Pancreas (tissue), 10 donors: ENCODE data around the gene MAMLD1. TPM values are rescaled to one million over a fixed set of nuclear protein-coding genes. Genes with fewer than 3 reads are reported as not detected.

Experiments
- ATAC-seq, 4 donors: fragments of 200-7000 bp; cut with Tn5 transposase; one replicate each; pipeline versions ENCODE4 v1.8.0 to v1.9.1; 2020; ENCODE audit warnings: mild to moderate bottlenecking in 4 of 4, moderate library complexity in 4 of 4
- DNase-seq, 6 donors: peaks; one replicate each; pipeline ENCODE4 v3.0.0-alpha.2; 2020
- FAIRE-seq: peaks from 2 replicates; lab custom pipeline; 2012; peaks lifted over from hg19 to GRCh38; lab: Jason Lieb, UNC
- H3K27ac ChIP-seq, 4 donors: fragments of 200-600 bp; sonication (generic); 1 replicate in 3 of 4; 2 replicates in 1 of 4; pipeline versions ENCODE4 v1.5.0 to v1.8.0; 2020
- H3K27me3 ChIP-seq, 4 donors: fragments of 200-600 bp; one replicate each; pipeline ENCODE4 v1.8.0; 2021
- H3K36me3 ChIP-seq, 3 donors: fragments of 200-600 bp; sonication (generic) in 1 of 3; one replicate each; pipeline versions ENCODE4 v1.5.0 to v1.8.0; 2020 to 2021
- H3K4me1 ChIP-seq, 3 donors: fragments of 200-600 bp; one replicate each; pipeline ENCODE4 v1.8.0; 2021
- H3K4me3 ChIP-seq, 4 donors: fragments of 200-600 bp; sonication (generic) in 2 of 4; one replicate each; pipeline versions ENCODE4 v1.5.0 to v1.8.0; 2020 to 2021
- H3K9me3 ChIP-seq, 4 donors: fragments of 200-600 bp; one replicate each; pipeline ENCODE4 v1.8.0; 2021
- CTCF ChIP-seq, 4 donors: fragments of 200-600 bp; sonication (generic) in 3 of 4; IDR thresholded peaks; one replicate each; pipeline versions ENCODE4 v1.5.0 to v1.8.0; 2021; ENCODE audit warnings: antibody characterized with exemption in 4 of 4
- WGBS, 2 donors: extraction: QIAGEN DNeasy Blood & Tissue Kit; methylation state at CpG; one replicate each; pipeline ENCODE4 v1.1.7; 2013; 5-methylcytosine and 5-hydroxymethylcytosine counted together
- intact Hi-C, 3 donors: fragments of 100-400 bp; cut with DNase I; formaldehyde crosslinking; loops; one replicate each; pipeline versions ENCODE4 v1.11.1 to v1.14.2; 2022
- polyA plus RNA-seq, 2 donors: library from polyadenylated mRNA; stranded (reverse); fragments of 200-250 nt; gene quantifications; one replicate each; pipeline ENCODE4 v1.2.3, GENCODE V29; 2013
- total RNA-seq, 6 donors: library from RNA; stranded (reverse); fragmentation: NEBNext Ultra II Directional in 4 of 6; extraction: Animal tissue kit (Norgen Biotek cat#: 25700) in 4 of 6; gene quantifications; one replicate each; pipeline versions ENCODE4 v1.2.1 to v1.2.4, GENCODE V29; 2021 to 2023
- donor health status: healthy with polysubstance abuse.
- donor health status: DM: no; HTN: no; CAD: no; lungs with moderate emphysema.
- donor health status: DM: no; HTN: no; CAD: no.
- donor health status: control.
- donor health status: control.
- donor health status: Bipolar disorder and iron deficiency.
- donor health status: DM: yes; HTN: yes; CAD: no.
- donor health status: DM: no; HTN: no; CAD: no.
- donor health status: DM: no; HTN: no; CAD: no.
- donor health status: DM: yes; HTN: yes; CAD: no.

The MAMLD1 gene
- total and polyA plus RNA-seq, 8 donors, result 2.4 to 8.8 (median 3.5) TPM

DNA sequence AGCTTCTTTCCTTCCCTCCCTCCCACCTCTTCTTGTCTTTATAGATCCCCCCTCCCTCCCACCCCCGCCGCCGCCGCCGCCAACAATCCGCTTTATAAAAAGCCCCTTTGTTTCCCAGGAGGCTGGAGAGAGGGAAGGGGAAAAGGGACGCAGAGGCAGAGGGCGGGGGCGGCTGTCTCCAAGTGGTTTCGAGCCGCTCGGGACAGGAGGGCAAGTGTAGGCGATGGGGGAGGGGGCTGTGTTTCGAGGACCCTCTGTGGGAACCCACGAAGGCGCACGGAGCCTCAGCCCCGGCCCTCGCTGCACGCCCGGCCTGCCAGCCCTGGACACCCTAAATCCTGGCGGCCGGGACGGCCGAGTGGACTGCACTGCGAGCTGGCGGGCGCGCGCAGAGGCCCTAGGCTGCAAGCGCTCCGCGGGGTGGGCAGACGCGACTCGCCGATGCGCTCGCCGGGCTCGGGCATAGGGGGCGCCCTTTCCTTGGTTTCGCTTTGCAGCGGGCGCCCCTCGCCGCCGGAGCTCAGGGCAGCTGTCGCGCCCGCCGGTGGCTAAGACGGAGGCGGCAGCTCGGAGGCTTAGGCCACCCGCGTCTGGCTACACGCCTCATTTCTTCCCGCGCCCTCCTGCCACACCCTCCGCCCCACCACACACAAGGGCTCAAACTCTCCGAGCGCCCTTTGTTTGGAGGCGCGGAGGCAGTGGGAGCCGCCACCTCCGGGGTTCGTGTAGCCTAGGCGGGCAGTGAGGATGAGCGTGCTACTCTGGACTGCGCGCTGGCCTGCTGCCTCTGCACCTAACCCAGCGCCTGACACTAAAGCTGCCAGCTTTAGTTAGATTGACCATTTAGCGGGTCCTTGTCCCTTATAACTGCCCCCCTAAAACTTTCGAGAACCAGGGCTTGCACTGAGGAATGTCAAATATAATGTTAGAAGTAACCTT is 2.2 kb downstream of the MAMLD1 start:
- DNase-seq (peak; percentile 58 to 93 (median 78)), FAIRE-seq (no peak), ATAC-seq (peak; percentile 47 to 76 (median 66))
- peak overlapping the region; percentile 35 to 60 (median 44) for H3K4me3 ChIP-seq
- peak overlapping the region; percentile 12 to 87 (median 74) for H3K27ac ChIP-seq
- peak; percentile 25 to 45 (median 42) for TF ChIP-seq CTCF (IDR thresholded peaks at IDR 0.05)
- H3K4me1 ChIP-seq, result no peaks in the 10 kb centered on the region
- no peaks in the 10 kb centered on the region for H3K9me3 ChIP-seq
- intact Hi-C loops, result no loop called here
- no peaks in the 10 kb centered on the region for H3K36me3 ChIP-seq
- 0 to 32% methylated on average over 68 to 73 of the region's 75 CpGs for WGBS, 2 donors
- no peaks in the 10 kb centered on the region for H3K27me3 ChIP-seq

- no peak for TF ChIP-seq CTCF (IDR thresholded peaks at IDR 0.05)
- intact Hi-C loops, result no loop called here
- WGBS, 2 donors, result 0 to 25% methylated on average over 24 of the region's 24 CpGs
- peak overlapping the region in 3 of 4 donors; percentile 23 to 60 (median 49) for H3K4me3 ChIP-seq
- no peaks in the 10 kb centered on the region for H3K27me3 ChIP-seq
- ATAC-seq (peak in 2 of 4 donors; percentile 16 to 23), FAIRE-seq (no peak), DNase-seq (peak in 4 of 6 donors; percentile 31 to 44 (median 40))
- H3K36me3 ChIP-seq, result no peaks in the 10 kb centered on the region
- peak overlapping the region; percentile 35 to 87 (median 68) for H3K27ac ChIP-seq
- no peaks in the 10 kb centered on the region for H3K4me1 ChIP-seq
- no peaks in the 10 kb centered on the region for H3K9me3 ChIP-seq
Observed at GRCh38 chrX:150365990-150366911, 3.1 kb downstream of the MAMLD1 start.

DNA sequence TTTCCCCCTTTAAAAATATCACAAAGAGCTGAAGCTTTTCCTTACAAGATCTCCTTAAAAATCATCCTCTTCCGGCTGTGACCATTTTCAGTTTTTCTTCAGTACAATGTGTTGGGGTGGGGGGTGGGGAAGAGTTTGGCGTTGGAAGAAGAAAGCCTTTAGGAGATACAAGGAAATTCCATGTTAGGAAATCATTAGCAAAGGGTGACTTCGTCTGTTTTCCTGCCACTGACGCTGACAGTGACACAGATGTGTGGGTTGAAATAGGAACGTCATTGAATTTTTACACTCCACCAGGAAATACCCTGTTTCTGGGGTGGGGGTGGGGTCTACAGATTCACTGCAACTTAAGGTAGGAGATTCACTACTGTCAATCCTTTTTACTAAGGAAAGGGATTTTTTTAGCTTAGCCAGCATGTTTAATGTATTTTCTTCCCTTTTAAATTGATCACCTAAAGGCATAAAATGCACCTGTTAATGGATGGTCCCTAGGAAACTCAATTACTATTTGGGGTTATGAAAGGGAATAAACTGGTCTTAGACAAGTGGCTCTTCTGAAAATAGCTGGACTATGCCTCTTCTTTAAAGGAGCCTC is 3.9 kb downstream of the MAMLD1 start:
- peak overlapping the region; percentile 35 to 87 (median 68) for H3K27ac ChIP-seq
- no peak for ATAC-seq
- no peaks in the 10 kb centered on the region for H3K4me1 ChIP-seq
- no peaks in the 10 kb centered on the region for H3K36me3 ChIP-seq
- no peaks in the 10 kb centered on the region for H3K27me3 ChIP-seq
- no peak for FAIRE-seq
- intact Hi-C loops, result no loop called here
- DNase-seq, result no peak
- no peak for TF ChIP-seq CTCF (IDR thresholded peaks at IDR 0.05)
- H3K9me3 ChIP-seq, result no peaks in the 10 kb centered on the region
- peak overlapping the region in 2 of 4 donors; percentile 49 to 60 for H3K4me3 ChIP-seq
- 4 to 20% methylated on average over 5 of the region's 5 CpGs for WGBS, 2 donors

GRCh38 chrX:150370589-150371312 is 7.6 kb downstream of the MAMLD1 start:
- H3K27me3 ChIP-seq, result no peaks in the 10 kb centered on the region
- WGBS, 2 donors, result 64 to 73% methylated on average over 5 of the region's 5 CpGs
- no peak for TF ChIP-seq CTCF (IDR thresholded peaks at IDR 0.05)
- H3K4me1 ChIP-seq, result no peaks in the 10 kb centered on the region
- no peak overlapping the region for H3K4me3 ChIP-seq
- no peak for ATAC-seq
- no peak overlapping the region for H3K27ac ChIP-seq
- FAIRE-seq, result no peak
- DNase-seq, result no peak
- no peaks in the 10 kb centered on the region for H3K9me3 ChIP-seq
- H3K36me3 ChIP-seq, result no peaks in the 10 kb centered on the region
- intact Hi-C loops, result no loop called here
